Stimulated activated CD8-positive, alpha-beta memory T cell treated with anti-CD3 and anti-CD28 coated beads, Interleukin-4, amount 100 ng/mL, for 1 hour (primary cell): ENCODE results near the gene ZBTB33.

ENCODE experiments used
- DNase-seq, 2 donors: peaks; one replicate each; pipeline ENCODE4 v3.0.0-alpha.2; 2020; ENCODE audit warnings: low read depth in 2 of 2, low spot score in 1 of 2

The ZBTB33 gene

DNA sequence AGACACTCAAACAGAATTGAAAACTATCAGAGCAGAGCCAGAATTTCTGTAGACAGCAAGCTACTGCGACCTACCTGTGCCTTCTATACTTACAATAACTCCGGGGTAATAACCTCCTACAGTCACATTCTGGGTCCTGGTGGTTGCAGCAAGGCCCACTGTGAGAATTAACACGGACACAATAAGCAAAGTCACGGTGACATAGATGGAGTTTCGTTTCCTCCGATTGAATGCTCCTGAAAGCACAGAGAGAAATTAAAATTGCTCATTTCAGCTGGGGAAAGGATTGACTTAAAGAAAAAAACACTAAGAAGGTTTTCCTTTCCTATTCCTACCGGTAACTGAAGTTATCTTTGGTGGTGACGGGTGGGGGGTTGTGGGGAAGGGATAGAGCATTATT is 53.6 kb downstream of the ZBTB33 start:
- no peak for DNase-seq

DNA sequence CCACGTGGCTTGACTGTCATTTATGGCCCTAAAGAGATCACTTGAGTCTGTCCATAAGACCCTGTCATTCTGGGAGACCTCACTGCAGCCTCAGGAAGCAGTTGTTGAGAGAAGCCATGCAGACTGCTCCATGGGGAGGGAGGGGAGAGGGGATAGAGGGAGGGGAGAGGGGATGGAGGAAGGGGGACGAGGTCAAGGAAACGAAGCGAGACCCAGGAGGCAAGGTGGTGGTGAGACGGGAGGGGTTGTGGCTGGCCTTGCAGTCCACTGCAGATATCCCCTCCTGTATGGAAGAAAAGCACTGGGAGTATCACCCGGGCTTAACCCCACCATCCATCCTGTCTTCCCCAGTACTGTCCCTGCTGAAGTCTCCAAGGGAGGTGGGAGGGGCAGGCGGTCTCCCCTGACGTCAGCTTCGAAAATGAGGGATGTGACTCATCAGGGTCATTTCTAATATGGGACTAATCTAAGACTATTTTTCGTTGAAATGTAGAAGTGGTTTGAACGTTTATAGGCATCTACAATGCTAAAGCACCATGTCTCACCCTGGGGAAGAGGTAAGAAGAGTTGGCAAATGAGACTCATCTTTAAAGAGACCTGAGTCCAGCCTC is 55.0 kb downstream of the ZBTB33 start:
- DNase-seq: no peak

DNA sequence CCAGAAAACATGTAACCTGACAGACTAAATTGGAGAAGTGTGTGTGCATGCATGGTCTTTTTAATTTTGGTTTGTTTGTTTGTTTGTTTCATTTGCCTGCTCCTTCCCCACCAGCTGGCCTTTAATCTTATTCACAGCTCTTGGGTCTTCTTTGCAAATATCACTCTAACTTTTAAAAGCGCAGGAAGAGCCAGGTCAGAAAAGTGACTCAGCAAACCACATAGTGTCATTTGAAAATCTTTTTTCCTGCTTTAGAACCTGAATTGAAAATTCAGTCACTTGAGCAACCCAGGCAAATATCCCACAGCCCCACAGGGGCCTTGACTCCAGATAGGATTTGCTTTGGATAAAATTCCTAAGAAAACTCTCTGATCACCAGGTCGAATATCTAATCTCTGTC is 56.0 kb downstream of the ZBTB33 start:
- no peak for DNase-seq
